ENCODE results near the gene TMSB4X. TPM values are rescaled to one million over a fixed set of nuclear protein-coding genes. Genes with fewer than 3 reads are reported as not detected.
A peak's percentile ranks its signal among the peaks of the same experiment; 100 is the strongest.

TMSB4X gene
- total and polyA plus RNA-seq, 3 donors from 2014 or later, result 384 to 1,448 (median 669) TPM

GRCh38 chrX:12946406-12946805, 28.5 kb upstream of the TMSB4X start:
- intact Hi-C loops (cut with DNase I; ENCODE audit: low total_unique reads), result no loop called here
- Histone ChIP-seq H3K36me3 (ENCODE audit: low read depth, missing control alignments) (no peaks in the 10 kb centered on the region), H3K27me3 (no peaks in the 10 kb centered on the region), H3K4me3 (no peak overlapping the region), H3K9me3 (no peaks in the 10 kb centered on the region), H3K27ac (no peak overlapping the region), H3K4me1 (peaks cover 6% of the 10 kb centered on the region)
- no peak for DNase-seq
- WGBS, 2 donors, result 51 to 62% methylated on average over 3 to 4 of the region's 4 CpGs
- no peak for TF ChIP-seq POLR2A (IDR thresholded peaks at IDR 0.05)
- TF ChIP-seq CTCF (IDR thresholded peaks at IDR 0.05), result no peak

- no peak overlapping the region for H3K4me3 ChIP-seq
- peaks cover 6% of the 10 kb centered on the region for H3K4me1 ChIP-seq
- WGBS, 2 donors, result 36 to 41% methylated on average over 5 of the region's 5 CpGs
- no peaks in the 10 kb centered on the region for H3K36me3 ChIP-seq (ENCODE audit: low read depth, missing control alignments)
- intact Hi-C loops (cut with DNase I; ENCODE audit: low total_unique reads), result no loop called here
- TF ChIP-seq POLR2A (IDR thresholded peaks at IDR 0.05) (no peak), CTCF (IDR thresholded peaks at IDR 0.05) (peak; percentile 74 to 92 (median 85))
- H3K27ac ChIP-seq, result peak overlapping the region in 1 of 2 donors; percentile 41
- H3K27me3 ChIP-seq, result no peaks in the 10 kb centered on the region
- peak; percentile 81 for DNase-seq
- H3K9me3 ChIP-seq, result no peaks in the 10 kb centered on the region
Observed at GRCh38 chrX:12946838-12947544, 27.9 kb upstream of the TMSB4X start.

- WGBS, 2 donors, result 51 to 86% methylated on average over 3 to 5 of the region's 5 CpGs
- DNase-seq, result no peak
- TF ChIP-seq CTCF (IDR thresholded peaks at IDR 0.05) (no peak), POLR2A (IDR thresholded peaks at IDR 0.05) (no peak)
- Histone ChIP-seq H3K36me3 (ENCODE audit: low read depth, missing control alignments) (no peaks in the 10 kb centered on the region), H3K27me3 (no peaks in the 10 kb centered on the region), H3K4me3 (no peak overlapping the region), H3K27ac (peak overlapping the region in 1 of 2 donors; percentile 41), H3K4me1 (peaks cover 6% of the 10 kb centered on the region), H3K9me3 (no peaks in the 10 kb centered on the region)
- intact Hi-C loops (cut with DNase I; ENCODE audit: low total_unique reads), result no loop called here
Observed at GRCh38 chrX:12947545-12948235, 27.2 kb upstream of the TMSB4X start.

GRCh38 chrX:12948495-12948894, 26.4 kb upstream of the TMSB4X start:
- intact Hi-C loops (cut with DNase I; ENCODE audit: low total_unique reads), result no loop called here
- DNase-seq, result no peak
- peaks cover 6% of the 10 kb centered on the region for H3K4me1 ChIP-seq
- 100% methylated on average over 2 of the region's 2 CpGs; no CpG with 5 or more reads in 1 of the 2 donors for WGBS, 2 donors
- H3K27me3 ChIP-seq, result no peaks in the 10 kb centered on the region
- H3K36me3 ChIP-seq (ENCODE audit: low read depth, missing control alignments), result no peaks in the 10 kb centered on the region
- no peak overlapping the region for H3K4me3 ChIP-seq
- H3K9me3 ChIP-seq, result no peaks in the 10 kb centered on the region
- TF ChIP-seq CTCF (IDR thresholded peaks at IDR 0.05), result no peak
- TF ChIP-seq POLR2A (IDR thresholded peaks at IDR 0.05), result no peak
- no peak overlapping the region for H3K27ac ChIP-seq

Measured in testis (tissue), 3 donors.